ES-I3 (cell line): ENCODE results near the gene SUPT20HL2.

Source experiments
- H3K36me3 ChIP-seq: 2 replicates; pipeline ENCODE4 v1.6.1; 2013; ENCODE audit warnings: mild to moderate bottlenecking, low read length, control low read depth, moderate library complexity; ENCODE audit not compliant: insufficient read depth
- H3K4me1 ChIP-seq: 2 replicates; pipeline ENCODE4 v1.6.1; 2013; ENCODE audit warnings: mild to moderate bottlenecking, control low read depth, low read length; ENCODE audit not compliant: insufficient read depth
- H3K9ac ChIP-seq: 2 replicates; pipeline ENCODE4 v1.6.1; 2013; ENCODE audit warnings: low read depth, mild to moderate bottlenecking, low read length, moderate library complexity
- H3K9me3 ChIP-seq: 2 replicates; pipeline ENCODE4 v1.6.1; 2013; ENCODE audit warnings: mild to moderate bottlenecking, low read length, moderate library complexity; ENCODE audit not compliant: control insufficient read depth, insufficient read depth

Gene SUPT20HL2

GRCh38 chrX:24293412-24293811, 20.5 kb downstream of the SUPT20HL2 start:
- Histone ChIP-seq H3K9ac (no peak overlapping the region), H3K36me3 (no peaks in the 10 kb centered on the region), H3K9me3 (no peaks in the 10 kb centered on the region)

GRCh38 chrX:24292353-24292752, 21.5 kb downstream of the SUPT20HL2 start:
- Histone ChIP-seq H3K9me3 (no peaks in the 10 kb centered on the region), H3K36me3 (no peaks in the 10 kb centered on the region), H3K9ac (no peak overlapping the region), H3K4me1 (no peaks in the 10 kb centered on the region)

More at GRCh38 chrX:24293412-24293811, 20.5 kb downstream of the SUPT20HL2 start:
- H3K4me1 ChIP-seq = peaks cover 9% of the 10 kb centered on the region

- no peaks in the 10 kb centered on the region for H3K9me3 ChIP-seq
Observed at GRCh38 chrX:24285082-24285481, 28.8 kb downstream of the SUPT20HL2 start.

GRCh38 chrX:24283127-24283794, 30.6 kb downstream of the SUPT20HL2 start:
- Histone ChIP-seq H3K36me3 (no peaks in the 10 kb centered on the region), H3K4me1 (peaks cover 13% of the 10 kb centered on the region; the same call in 1 of the 2 replicates), H3K9ac (no peak overlapping the region), H3K9me3 (no peaks in the 10 kb centered on the region)

More at GRCh38 chrX:24285082-24285481, 28.8 kb downstream of the SUPT20HL2 start:
- Histone ChIP-seq H3K36me3 (no peaks in the 10 kb centered on the region), H3K9ac (no peak overlapping the region), H3K4me1 (peaks cover 13% of the 10 kb centered on the region; the same call in 1 of the 2 replicates)

GRCh38 chrX:24282381-24283126, 31.3 kb downstream of the SUPT20HL2 start:
- no peak overlapping the region for H3K9ac ChIP-seq
- H3K36me3 ChIP-seq = no peaks in the 10 kb centered on the region
- H3K4me1 ChIP-seq = peaks cover 13% of the 10 kb centered on the region; the same call in 1 of the 2 replicates
- H3K9me3 ChIP-seq = no peaks in the 10 kb centered on the region

GRCh38 chrX:24277405-24277804, 36.5 kb downstream of the SUPT20HL2 start:
- Histone ChIP-seq H3K9me3 (no peaks in the 10 kb centered on the region), H3K4me1 (no peaks in the 10 kb centered on the region), H3K36me3 (no peaks in the 10 kb centered on the region)

GRCh38 chrX:24276015-24276414, 37.9 kb downstream of the SUPT20HL2 start:
- Histone ChIP-seq H3K9me3 (no peaks in the 10 kb centered on the region), H3K9ac (no peak overlapping the region), H3K4me1 (no peaks in the 10 kb centered on the region), H3K36me3 (no peaks in the 10 kb centered on the region)

More at GRCh38 chrX:24277405-24277804, 36.5 kb downstream of the SUPT20HL2 start:
- no peak overlapping the region for H3K9ac ChIP-seq

- no peaks in the 10 kb centered on the region for H3K36me3 ChIP-seq
- peaks cover 8% of the 10 kb centered on the region for H3K4me1 ChIP-seq
- H3K9me3 ChIP-seq = no peaks in the 10 kb centered on the region
- H3K9ac ChIP-seq = no peak overlapping the region
Observed at GRCh38 chrX:24271262-24271661, 42.6 kb downstream of the SUPT20HL2 start.

GRCh38 chrX:24268786-24269185, 45.1 kb downstream of the SUPT20HL2 start:
- Histone ChIP-seq H3K9me3 (no peaks in the 10 kb centered on the region), H3K36me3 (no peaks in the 10 kb centered on the region; the same call in 1 of the 2 replicates), H3K4me1 (peaks cover 8% of the 10 kb centered on the region)

GRCh38 chrX:24266996-24267395, 46.9 kb downstream of the SUPT20HL2 start:
- no peaks in the 10 kb centered on the region for H3K9me3 ChIP-seq
- H3K9ac ChIP-seq = no peak overlapping the region

More at GRCh38 chrX:24268786-24269185, 45.1 kb downstream of the SUPT20HL2 start:
- H3K9ac ChIP-seq = no peak overlapping the region

GRCh38 chrX:24264383-24264782, 49.5 kb downstream of the SUPT20HL2 start:
- peaks cover 8% of the 10 kb centered on the region for H3K4me1 ChIP-seq
- no peaks in the 10 kb centered on the region for H3K9me3 ChIP-seq
- H3K9ac ChIP-seq = no peak overlapping the region
- H3K36me3 ChIP-seq = no peaks in the 10 kb centered on the region; the same call in 1 of the 2 replicates

More at GRCh38 chrX:24266996-24267395, 46.9 kb downstream of the SUPT20HL2 start:
- no peaks in the 10 kb centered on the region; the same call in 1 of the 2 replicates for H3K36me3 ChIP-seq
- peaks cover 8% of the 10 kb centered on the region for H3K4me1 ChIP-seq

GRCh38 chrX:24262309-24262708, 51.6 kb downstream of the SUPT20HL2 start:
- Histone ChIP-seq H3K9ac (no peak overlapping the region), H3K36me3 (no peaks in the 10 kb centered on the region; the same call in 1 of the 2 replicates), H3K4me1 (no peaks in the 10 kb centered on the region), H3K9me3 (no peaks in the 10 kb centered on the region)
